ENCODE measurements around the gene CPA2.

The CPA2 gene

GRCh38 chr7:130279906-130280305 lies 13.2 kb downstream of the CPA2 start:
- no peak for DNase-seq (ENCODE audit: low read depth)

- no peak for DNase-seq (ENCODE audit: low read depth)
Measured at GRCh38 chr7:130281260-130281659, 14.6 kb downstream of the CPA2 start.

DNA sequence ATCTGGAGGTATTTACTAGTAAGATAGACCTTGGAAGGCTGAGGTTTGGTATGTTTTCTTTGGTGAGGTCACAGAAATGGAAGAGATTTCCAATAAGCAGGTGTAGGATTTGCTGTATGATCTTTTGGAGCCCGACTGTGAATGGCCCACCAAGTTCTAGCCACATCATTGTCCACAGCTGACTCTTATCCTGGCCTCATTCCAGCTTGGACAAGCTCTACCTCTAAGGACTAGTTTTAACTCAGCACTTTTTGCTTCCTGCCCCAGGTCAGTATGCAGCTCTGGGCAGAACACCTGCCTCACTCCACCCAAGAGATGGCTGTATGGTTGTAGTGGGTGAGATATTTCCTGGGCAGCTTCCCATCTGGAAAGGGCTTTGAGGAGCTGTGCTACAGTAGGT lies 20.2 kb downstream of the CPA2 start:
- no peak for DNase-seq (ENCODE audit: low read depth)

GRCh38 chr7:130288168-130288567 lies 21.5 kb downstream of the CPA2 start:
- DNase-seq (ENCODE audit: low read depth) = no peak

DNA sequence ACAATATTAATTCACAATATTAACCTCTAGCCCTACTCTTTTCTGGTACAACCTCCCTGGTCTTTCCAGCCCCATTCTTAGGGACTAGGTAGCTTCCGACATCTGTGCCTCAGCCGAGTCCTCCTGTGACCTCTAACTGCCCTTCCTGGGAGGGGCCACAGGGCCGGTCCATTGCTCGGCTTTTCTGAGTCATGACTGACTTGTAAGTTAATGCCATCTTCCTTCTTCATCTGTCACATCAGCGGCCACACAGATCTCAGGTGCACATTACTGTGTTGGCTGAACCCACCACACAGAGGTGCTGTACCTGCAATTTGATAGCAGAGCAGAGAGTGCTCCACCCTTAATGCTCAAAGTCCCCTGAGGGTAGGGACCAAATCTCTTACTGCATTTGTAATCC lies 22.2 kb downstream of the CPA2 start:
- DNase-seq (ENCODE audit: low read depth) = no peak

- no peak for DNase-seq (ENCODE audit: low read depth)
Measured at GRCh38 chr7:130289478-130289877, 22.8 kb downstream of the CPA2 start.

DNA sequence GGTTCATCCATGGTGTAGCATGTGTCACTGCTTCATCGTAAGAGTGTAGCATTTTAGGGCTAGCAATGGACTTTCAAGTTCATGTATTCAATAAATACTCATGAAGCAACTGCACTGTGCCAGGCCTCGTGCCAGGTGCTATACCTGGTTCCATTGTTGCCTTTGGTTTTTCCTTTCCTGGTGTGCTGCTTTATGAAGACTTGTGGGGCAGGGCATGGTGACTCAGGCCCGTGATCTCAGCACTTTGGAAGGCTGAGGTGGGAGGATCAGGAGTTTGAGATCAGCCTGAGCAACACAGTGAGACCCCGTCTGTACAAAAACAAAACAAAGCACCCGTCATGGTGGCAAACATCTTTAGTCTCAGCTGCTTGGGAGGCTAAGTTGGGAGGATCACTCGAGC lies 24.1 kb downstream of the CPA2 start:
- DNase-seq (ENCODE audit: low read depth) = peak; percentile 78

- peak; percentile 89 for DNase-seq (ENCODE audit: low read depth)
Measured at GRCh38 chr7:130292682-130293257, 26.1 kb downstream of the CPA2 start, which contains the start of gene CPA4. Gene CPA4, plus strand, starts transcription at chr7:130293161. Its CDS starts 20 bp downstream, at chr7:130293181.

DNA sequence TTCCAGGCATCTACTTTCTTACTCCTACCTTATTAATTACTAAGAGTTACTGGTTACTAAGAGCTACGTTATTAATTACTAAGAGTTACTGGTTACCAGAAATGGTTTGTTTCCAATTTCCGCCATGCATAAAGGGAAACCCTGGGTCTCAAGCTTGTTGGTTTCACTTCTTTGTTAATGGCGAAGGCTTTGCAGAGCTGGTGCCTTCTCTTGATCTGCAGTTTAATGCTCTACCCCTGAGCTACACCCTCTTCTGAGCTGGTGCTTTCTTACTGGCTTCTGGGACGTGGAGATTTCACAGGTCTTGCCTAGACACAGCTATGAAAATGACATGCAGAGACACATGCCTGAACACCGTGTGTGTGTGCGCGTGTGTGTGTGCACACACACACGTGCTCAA lies 26.9 kb downstream of the CPA2 start:
- DNase-seq (ENCODE audit: low read depth) = no peak

- peak; percentile 53 for DNase-seq (ENCODE audit: low read depth)
Measured at GRCh38 chr7:130294314-130294713, 27.7 kb downstream of the CPA2 start.

DNA sequence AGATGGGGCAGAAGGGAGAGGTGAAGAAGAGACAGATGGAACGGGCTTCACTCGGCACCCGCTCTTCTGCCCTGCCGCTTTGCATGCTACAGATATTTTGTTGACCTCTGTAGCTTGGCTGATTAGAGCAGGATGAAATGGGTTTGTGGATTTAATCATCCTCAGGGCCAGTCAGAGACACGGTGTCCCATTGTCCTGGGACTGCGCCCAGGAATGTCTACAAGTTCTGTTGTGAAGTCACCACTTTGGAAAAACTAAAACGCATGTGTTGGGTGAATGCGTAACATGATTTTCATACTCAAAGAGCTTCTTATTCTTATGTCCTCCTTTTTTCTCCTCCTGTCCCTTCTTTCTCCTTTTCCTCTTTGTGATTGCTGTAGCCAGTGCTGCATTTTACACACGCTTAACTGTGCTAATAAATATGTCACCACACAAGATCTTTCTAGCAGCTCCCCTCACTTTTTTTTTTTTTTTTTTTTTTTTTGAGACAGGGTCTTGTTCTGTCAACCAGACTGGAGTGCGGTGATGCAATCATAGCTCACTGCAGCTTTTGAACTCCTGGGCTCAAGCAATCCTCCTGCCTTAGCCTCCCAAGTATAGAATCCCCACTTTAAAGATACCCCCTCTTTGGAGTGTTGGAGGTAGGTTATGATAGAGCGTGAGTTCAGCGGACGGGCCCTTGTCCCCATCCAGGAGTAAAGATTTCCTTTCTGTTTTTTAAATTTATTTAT lies 29.7 kb downstream of the CPA2 start:
- DNase-seq (ENCODE audit: low read depth) = no peak

- DNase-seq (ENCODE audit: low read depth) = no peak
Measured at GRCh38 chr7:130297628-130298543, 31.2 kb downstream of the CPA2 start.

DNA sequence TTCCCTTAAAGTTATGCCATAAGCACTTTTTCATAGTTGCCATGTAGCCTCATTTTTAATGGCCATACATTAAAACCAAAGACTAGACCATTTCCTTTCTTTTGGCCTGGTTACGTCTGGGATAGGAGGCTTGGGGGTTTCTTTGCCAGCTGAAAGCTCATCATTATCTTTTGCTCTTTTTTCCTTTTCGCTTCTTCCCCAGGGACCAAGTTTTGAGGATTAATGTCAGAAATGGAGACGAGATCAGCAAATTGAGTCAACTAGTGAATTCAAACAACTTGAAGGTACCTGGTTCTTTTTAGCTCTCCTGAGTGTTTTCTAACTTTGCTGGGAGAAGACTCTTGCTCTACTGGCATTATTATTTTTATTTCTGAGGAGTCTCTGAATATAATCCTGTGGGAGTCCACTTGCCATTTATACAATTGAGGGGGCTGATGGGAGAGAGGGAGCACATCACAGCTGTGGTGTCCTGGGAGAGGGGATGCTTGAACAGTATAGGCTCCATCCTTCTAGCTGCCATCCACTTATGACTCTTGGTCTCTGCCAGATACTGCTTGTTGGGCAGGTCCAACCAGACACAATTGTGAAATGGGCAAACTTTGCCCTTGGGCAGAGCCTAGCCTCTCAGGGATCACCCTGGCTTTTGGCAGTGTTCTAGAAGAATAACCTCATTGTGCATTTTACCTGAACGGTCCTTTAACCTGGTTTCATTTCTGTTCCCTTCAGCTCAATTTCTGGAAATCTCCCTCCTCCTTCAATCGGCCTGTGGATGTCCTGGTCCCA lies 32.1 kb downstream of the CPA2 start:
- DNase-seq (ENCODE audit: low read depth) = no peak

- DNase-seq (ENCODE audit: low read depth) = no peak
Measured at GRCh38 chr7:130299866-130300265, 33.2 kb downstream of the CPA2 start.

- DNase-seq (ENCODE audit: low read depth) = no peak
Measured at GRCh38 chr7:130301501-130302020, 34.9 kb downstream of the CPA2 start.

DNA sequence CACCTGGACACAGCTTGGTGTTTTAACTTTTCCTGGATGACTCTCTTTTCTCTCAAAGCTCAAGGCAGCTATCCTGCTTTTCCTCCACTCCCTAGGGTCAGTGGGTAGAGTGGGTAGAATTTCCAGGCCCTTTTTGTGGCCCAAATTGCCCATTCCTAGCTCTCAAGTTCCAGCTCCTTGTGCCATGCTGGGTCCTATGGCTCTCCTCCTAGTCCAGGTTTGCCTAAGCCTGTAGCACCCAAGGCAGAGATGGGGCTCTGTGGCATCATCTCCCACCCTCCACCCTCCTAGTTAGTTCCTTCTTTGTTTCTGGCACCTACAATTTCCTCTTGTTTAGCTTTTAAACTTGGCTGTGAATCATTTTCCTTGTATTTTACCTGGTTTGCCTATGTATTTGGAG lies 36.0 kb downstream of the CPA2 start:
- no peak for DNase-seq (ENCODE audit: low read depth)

- no peak for DNase-seq (ENCODE audit: low read depth)
Measured at GRCh38 chr7:130303127-130303526, 36.5 kb downstream of the CPA2 start.

DNA sequence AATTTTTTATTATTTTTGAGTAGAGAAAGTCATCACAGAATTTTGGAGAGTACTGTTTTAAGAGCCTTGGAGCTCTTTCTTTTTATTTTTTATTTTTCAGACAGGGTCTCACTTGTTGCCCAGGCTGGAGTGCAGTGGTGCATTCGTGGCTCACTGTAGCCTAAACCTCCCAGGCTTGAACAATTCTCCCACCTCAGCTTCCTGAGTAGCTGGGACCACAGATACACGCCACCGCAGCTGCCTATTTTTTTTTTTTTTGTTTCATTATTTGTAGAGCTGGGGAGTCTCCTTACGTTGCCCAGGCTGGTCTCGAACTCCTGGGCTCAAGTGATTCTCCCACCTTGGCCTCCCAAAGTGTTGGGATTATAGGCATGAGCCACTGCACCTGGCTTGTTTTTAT lies 36.9 kb downstream of the CPA2 start:
- no peak for DNase-seq (ENCODE audit: low read depth)

- no peak for DNase-seq (ENCODE audit: low read depth)
Measured at GRCh38 chr7:130303982-130304381, 37.3 kb downstream of the CPA2 start.

- DNase-seq (ENCODE audit: low read depth) = no peak
Measured at GRCh38 chr7:130304878-130305277, 38.2 kb downstream of the CPA2 start.

DNA sequence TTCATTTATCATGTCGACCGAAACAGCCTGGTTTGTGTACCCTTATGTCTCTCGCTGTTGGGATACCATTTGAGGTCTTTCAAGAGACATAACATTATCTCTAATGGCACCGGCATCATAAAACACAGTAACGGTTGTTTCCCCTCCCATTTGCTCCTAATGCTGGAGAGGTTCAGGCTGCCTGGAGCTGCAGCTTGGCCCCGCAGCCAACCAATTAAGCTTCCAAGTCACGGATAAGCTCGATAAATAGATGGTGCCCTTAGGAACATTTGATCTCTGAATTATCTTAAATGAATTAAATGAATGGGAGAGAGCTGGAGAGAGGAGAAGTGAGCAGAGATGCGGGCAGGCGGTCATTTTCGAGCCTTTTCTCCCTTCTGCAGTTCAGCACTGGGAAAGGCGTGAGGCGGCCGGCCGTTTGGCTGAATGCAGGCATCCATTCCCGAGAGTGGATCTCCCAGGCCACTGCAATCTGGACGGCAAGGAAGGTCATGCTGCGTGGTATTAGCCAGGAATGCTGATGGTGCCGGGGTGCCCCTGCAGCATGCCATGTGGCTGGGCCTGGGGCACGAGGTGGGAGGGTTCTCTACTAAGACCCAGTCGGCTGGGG lies 38.9 kb downstream of the CPA2 start:
- no peak for DNase-seq (ENCODE audit: low read depth)

All from amniotic epithelial cell (primary cell).